Stromal cell of bone marrow (primary cell): Measurements from ENCODE around the gene ZBTB8A.
A peak's percentile ranks its signal among the peaks of the same experiment; 100 is the strongest.
"Not testable (repeated sequence)": the region's sequence is repeated elsewhere in the genome, so short reads cannot be mapped to it uniquely, and the experiment has no call there.

Source experiments
- DNase-seq: peaks from one replicate; pipeline ENCODE4 v3.0.0-alpha.2; 2012; ENCODE audit warnings: low read depth

The ZBTB8A gene

DNA sequence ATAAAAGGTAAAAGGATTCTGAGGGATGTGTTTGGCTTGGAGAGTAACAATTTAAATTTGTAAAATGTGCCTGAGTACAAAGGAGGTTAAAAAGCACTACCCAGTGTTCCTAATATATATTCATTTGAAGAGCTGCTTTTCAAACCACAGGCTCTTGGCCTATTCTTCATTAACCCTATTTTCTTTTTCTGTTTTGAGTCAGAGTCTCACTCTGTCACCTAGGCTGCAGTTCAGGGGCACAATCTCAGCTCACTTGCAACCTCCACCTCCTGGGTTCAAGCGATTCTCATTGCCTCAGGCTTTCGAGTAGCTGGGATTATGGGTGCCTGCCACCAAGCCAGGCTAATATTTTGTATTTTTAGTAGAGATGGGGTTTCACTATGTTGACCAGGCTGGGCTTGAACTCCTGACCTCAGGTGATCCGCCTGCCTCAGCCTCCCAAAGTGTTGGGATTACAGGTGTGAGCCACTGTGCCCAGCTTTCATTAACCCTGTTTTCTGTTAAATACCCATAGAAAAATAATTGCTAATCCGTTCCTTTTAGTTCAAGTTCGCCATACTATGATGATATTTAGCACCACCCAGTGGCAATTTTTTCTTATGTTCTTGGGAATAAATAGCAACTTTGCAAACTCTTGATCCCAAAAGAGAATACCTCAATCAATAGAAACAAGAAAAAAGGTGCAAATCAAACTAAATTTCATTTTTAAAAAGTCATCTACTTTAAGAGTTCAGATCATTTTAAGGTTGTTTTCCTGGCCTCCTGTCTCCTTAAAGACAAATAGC is 80.7 kb downstream of the ZBTB8A start:
- peak; percentile 8 for DNase-seq

DNA sequence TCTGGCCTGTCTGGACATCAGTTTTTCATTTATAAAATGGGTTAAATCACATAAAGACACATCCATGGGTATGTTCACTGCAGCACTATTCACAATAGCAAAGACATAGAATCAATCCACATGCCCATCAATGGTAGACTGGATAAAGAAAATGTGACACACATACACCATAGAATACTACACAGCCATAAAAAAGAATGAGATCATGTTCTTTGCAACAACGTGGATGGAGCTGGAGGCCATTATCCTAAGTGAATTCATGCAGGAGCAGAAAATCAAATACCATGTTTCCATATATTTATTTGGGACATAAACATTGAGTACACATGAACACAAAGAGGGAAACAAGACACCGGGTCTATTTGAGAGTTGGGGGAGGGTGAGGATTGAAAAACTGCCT is 83.0 kb downstream of the ZBTB8A start:
- DNase-seq: no peak

GRCh38 chr1:32622806-32623681 is 83.8 kb downstream of the ZBTB8A start:
- no peak for DNase-seq

DNA sequence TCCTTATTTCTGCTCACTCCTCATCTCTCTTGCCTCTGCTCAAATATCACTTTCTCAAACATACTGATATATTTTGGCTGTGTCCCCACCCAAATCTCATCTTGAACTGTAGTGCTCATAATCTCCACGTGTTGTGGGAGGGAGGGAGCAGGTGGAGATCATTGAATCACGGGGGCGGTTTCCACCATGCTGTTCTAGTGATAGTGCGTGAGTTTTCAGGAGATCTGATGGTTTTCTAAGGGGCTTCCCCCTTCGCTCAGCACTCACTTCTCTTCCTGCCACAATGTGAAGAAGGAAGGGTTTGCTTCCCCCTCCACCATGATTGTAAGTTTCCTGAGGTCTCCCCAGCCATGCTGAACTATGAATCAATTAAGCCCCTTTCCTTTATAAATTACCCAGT is 84.5 kb downstream of the ZBTB8A start:
- DNase-seq: no peak

DNA sequence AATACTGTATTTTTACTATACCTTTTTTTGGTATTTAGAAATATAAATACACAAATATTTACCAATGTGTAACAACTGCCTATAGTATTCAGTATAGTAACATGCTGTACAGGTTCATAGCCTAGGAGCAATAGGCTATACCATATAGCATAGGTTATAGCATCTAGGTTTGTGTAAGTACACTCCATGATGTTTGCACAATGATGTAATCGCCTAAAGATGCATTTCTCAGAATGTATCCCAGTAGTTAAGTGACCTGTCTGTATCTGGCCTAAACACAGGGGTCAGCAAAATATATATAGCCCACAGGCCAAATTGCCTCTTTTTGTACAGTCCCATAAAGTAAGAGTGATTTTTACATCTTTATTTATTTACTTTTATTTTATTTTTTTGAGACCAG is 86.9 kb downstream of the ZBTB8A start:
- DNase-seq: no peak

DNA sequence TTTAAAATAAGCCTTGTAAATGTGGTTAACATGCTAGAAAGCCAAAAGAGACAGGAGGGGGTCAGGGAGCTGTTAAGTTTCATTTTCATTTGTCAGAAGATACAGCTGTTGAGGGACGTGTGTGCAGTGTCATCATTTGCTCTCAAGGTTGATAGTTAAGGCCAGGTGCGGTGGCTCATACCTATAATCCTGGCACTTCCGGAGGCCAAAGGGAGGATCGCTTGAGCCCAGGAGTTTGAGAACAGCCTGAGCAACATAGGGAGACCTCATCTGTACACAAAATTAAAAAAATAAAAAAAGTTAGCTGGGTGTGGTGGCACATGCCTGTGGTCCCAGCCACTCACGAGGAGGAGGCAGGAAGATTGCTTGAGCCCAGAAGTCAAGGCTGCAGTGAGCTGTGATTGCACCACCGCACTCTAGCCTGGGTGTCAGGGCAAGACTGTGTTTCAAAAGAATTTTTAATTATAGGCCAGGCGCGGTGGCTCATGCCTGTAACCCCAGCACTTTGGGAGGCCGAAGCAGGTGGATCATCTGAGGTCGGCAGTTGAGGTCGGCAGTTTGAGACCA is 88.5 kb downstream of the ZBTB8A start:
- no peak for DNase-seq

- DNase-seq: not testable (repeated sequence)
These were observed 90.9 kb downstream of the ZBTB8A start for GRCh38 chr1:32630173-32630572.

DNA sequence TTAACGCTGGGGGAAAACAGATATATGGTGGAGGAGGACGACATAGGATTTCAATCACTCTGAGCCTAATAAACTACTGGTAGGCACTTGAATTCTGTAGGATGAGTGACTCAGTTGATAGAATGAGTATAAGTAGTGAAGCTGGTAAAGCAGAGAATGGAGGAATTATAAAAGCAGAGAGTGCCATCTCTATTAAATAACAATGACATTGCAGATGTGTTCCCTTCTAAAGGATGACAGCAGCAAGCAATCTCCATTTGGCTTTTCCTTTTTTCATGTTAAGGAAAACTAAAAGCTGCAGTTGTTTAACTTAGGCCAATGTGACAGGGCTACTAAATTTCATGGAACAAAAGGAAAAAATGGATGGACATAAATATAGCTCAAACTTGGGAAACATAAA is 93.6 kb downstream of the ZBTB8A start:
- no peak for DNase-seq

DNA sequence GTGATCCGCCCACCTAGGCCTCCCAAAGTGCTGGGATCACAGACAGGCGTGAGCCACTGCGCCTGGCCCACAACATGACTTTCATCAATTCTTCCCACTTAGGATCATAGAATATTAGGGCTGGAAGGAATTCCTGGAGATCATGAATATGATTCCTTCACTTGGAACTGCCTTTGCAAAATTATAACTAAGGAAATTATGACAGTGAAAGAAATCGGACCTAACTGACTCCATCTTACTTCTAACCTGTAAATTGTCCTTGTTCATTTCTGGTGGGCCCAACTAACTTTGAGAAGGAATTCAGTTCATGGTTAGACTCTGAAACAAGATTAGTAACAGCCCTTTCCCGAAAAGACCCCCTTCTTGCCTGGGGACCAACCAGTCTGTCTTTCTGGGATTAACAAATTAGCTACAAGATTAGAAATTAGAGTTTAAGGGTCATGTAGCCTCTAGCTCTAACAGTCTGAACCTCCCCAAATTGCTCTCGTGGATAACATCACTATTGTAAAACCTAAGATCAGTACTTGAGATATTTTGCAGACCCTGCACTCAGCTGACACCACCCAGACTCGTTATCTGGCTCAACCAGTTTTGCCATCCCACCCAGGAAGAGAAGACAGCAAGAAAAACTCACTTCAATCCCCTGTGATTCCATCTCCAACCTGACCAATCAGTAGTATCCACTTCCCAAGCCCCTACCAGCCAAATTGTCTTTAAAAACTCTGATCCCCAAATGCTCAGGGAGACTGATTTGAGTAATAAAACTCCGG is 96.5 kb downstream of the ZBTB8A start:
- DNase-seq: no peak

DNA sequence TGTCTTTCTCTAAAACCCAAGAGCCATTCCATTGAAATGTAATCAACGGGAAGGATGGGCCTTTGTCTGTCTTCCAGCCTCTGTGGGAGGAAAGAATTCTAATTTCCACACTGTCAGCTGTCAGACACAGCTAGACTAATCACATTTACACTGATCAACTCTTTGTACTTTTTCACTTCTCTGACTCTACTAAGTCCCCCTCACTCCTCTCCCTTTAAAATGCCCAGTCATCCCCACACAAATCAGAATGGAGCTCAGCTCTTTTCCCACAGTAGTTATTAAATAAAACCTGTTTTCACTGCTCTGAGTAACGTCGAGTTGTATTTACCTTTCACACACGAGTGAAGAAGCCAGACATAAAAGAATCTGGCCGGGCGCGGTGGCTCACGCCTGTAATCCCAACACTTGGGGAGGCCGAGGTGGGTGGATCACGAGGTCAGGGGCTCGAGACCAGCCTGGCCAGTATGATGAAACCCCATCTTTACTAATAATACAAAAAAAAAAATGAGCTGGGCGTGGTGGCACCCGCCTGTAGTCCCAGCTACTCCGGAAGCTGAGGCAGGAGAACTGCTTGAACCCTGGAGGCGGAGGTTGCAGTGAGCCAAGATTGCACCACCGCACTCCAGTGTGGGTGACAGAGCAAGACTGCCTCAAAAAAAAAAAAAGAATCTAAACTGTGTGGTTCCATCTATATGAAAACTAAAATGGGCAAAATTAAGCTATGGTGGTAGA is 97.9 kb downstream of the ZBTB8A start:
- DNase-seq: no peak

DNA sequence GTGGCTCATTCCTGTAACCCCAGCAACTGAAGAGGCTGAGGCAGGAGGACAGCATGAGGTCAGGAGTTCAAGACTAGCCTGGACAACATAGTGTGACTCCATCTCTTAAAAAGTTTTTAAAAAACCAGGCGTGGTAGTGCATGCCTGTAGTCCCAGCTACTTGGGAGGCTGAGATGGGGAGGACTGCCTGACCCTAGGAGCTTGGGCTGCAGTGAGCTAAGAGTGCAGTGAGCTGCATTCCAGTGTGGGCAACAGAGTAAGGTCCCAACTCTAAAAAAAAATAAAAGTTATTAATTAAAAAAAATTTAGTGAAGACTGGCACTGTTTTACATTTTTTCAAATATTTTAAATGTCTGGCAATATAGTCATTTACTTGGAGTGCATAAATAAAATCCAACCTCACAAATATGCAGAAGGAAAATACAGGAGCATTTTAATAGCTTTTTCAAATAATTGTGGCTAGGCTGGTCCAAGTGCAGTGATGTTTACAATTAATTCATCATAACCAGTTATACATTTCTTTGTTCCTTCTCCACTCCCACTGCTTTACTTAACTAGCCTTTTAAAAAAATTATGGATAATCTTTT is 100.4 kb downstream of the ZBTB8A start:
- DNase-seq: no peak

GRCh38 chr1:32642292-32642827 is 103.1 kb downstream of the ZBTB8A start:
- DNase-seq: not testable (repeated sequence)

- DNase-seq: no peak
These were observed 105.2 kb downstream of the ZBTB8A start for GRCh38 chr1:32644426-32644825.

- DNase-seq: no peak
These were observed 108.3 kb downstream of the ZBTB8A start for GRCh38 chr1:32647308-32648134.

DNA sequence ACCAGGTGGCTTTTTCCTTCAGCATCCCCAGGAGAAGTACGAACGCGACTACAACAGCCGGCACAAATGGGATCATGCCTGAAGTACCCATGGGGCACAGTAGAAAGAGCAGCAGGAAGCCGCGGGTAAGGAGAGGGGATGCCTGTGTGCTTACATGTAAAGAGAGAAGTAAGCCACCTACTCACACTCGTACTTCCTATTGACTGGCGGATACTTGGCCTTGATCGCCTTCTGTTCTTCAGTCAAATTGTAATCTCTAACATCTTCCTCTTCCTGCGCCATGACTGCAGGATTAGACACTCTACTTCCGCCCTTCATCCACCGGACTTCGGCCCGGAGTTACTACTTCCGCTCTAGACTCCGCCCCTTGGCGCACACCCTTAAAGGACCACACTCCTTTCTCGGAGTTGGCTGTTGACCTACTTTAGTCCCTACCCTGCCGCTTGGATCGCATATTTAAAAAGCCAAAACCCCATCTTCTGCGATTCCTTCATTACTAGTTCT is 111.1 kb downstream of the ZBTB8A start, which contains the start of gene ZBTB8OS:
Gene ZBTB8OS, minus strand, starts transcription at position 303 of the 504 bp plus-strand sequence. Its CDS starts 21 bp downstream, at position 282.
- DNase-seq: peak; percentile 85

DNA sequence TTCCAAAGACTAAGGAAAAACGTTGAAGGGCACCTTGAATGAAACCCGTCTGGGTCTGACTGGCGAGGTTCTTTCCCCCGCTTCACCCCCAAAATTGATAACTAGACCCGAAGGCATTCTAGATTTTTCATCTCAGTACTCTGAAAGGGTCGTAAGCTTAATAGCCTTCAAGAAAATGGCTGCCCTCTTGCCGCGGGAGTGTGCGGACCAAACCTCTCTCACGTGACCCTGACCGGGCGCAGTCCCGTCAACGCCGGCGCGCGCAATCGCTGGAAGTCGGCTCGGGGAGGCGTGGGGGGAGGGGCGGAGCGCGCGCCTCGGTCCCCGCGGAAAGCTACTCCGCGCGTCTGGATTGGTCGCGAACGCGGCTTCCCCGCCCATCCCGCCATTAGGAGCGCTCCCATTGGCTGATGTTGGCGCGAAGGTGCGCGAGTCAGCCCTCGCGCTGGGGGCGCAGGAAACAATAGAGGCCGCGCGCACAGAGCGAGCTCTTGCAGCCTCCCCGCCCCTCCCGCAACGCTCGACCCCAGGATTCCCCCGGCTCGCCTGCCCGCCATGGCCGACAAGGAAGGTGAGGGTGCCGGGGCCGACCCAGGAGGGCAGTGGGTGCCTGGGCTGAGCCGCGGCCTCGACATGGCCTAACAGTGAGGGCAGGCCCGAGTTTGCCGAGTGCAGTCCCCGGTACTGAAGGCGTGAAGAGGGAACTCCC is 111.7 kb downstream of the ZBTB8A start, which contains the start of gene RBBP4:
Gene RBBP4, plus strand, starts transcription at position 457 of the 709 bp plus-strand sequence. Its CDS starts 99 bp downstream, at position 556.
- DNase-seq: peak; percentile 92

GRCh38 chr1:32651461-32652073 is 112.3 kb downstream of the ZBTB8A start:
- no peak for DNase-seq
